Measurements from ENCODE around the gene CELSR1. TPM values are rescaled to one million over a fixed set of nuclear protein-coding genes. Genes with fewer than 3 reads are reported as not detected.

Gene CELSR1
- total RNA-seq, 1 donor from 2014 or later, result 8.9 TPM

DNA sequence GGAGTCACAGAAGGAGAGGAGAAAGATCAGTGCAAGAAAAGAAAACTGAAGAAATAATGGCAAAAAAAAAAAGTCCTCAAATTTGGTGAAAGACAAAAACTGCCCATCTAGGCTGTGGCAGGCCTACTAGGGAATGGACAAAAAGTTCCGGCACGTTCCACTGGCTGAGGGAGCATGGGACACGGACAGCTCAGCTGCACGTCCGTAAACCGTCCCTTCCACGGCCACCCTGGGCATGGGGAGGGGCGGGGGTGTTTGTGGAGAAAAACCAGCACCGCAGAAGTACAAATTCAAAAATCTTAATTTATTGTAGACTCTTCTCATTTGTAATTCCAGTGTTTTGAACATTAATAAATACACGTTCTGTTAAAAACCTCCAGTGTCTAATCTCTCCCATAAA is 176.5 kb downstream of the CELSR1 start:
- no peak for DNase-seq
- Histone ChIP-seq H3K4me3 (no peak overlapping the region), H3K4me1 (peaks cover 3% of the 10 kb centered on the region), H3K9me3 (replicated peaks) (no peaks in the 10 kb centered on the region), H3K36me3 (peaks cover 15% of the 10 kb centered on the region), H3K27me3 (ENCODE audit: low read depth) (peaks cover 12% of the 10 kb centered on the region), H3K27ac (replicated peaks) (no peak overlapping the region)
- intact Hi-C loops (cut with micrococcal nuclease), result loop anchor here (10.0 kb wide), 1 partner anchor 184 kb away; no protein-coding TSS in a partner anchor
- TF ChIP-seq, protein P1, sequence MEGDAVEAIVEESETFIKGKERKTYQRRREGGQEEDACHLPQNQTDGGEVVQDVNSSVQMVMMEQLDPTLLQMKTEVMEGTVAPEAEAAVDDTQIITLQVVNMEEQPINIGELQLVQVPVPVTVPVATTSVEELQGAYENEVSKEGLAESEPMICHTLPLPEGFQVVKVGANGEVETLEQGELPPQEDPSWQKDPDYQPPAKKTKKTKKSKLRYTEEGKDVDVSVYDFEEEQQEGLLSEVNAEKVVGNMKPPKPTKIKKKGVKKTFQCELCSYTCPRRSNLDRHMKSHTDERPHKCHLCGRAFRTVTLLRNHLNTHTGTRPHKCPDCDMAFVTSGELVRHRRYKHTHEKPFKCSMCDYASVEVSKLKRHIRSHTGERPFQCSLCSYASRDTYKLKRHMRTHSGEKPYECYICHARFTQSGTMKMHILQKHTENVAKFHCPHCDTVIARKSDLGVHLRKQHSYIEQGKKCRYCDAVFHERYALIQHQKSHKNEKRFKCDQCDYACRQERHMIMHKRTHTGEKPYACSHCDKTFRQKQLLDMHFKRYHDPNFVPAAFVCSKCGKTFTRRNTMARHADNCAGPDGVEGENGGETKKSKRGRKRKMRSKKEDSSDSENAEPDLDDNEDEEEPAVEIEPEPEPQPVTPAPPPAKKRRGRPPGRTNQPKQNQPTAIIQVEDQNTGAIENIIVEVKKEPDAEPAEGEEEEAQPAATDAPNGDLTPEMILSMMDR (IDR thresholded peaks at IDR 0.05; ENCODE audit: borderline replicate concordance), result no peak

DNA sequence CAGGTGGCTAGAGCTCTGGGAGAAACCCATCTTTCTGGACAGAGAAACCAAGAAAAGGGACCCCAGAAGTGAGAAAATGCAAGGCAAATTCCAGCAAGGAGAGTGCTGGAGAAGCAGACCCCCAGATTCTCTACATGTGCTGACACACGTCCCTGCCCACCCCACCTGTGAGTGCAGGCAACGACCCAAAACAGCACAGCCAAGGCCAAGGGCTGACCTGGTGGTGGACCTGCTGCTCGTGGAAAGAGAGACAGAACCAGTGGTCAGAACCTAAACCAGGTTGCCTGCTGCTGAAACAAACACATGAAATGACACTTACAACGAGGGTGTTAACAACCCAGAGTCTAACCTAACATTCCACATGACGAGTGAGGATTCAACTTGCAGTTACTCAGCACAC is 177.3 kb downstream of the CELSR1 start:
- TF ChIP-seq, protein P1 (IDR thresholded peaks at IDR 0.05; ENCODE audit: borderline replicate concordance), result no peak
- Histone ChIP-seq H3K4me1 (peaks cover 11% of the 10 kb centered on the region), H3K27me3 (ENCODE audit: low read depth) (peaks cover 8% of the 10 kb centered on the region), H3K4me3 (no peak overlapping the region), H3K9me3 (replicated peaks) (no peaks in the 10 kb centered on the region), H3K36me3 (peaks cover 20% of the 10 kb centered on the region), H3K27ac (replicated peaks) (no peak overlapping the region)
- intact Hi-C loops (cut with micrococcal nuclease), result loop anchor here (10.0 kb wide), 1 partner anchor 185 kb away; no protein-coding TSS in a partner anchor
- no peak for DNase-seq

DNA sequence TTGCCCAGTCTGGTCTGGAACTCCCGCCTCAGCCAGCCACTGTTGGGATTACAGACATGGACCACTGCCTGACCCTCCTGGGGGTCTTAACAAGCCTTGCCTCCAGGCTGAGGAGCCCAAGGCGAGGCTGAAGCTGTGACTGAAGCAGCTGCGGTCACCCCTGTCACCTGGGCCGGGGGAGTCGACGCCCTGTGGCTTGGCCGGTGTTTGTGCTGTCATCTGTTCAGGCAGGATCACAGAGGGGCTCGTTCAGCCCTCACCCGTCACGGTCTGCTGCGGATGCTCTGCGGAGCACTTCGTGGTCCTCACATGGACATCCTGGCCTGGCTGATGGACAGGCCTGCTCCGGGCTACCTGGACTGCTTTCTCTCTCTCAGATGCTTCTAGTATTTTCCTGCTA is 178.1 kb downstream of the CELSR1 start:
- TF ChIP-seq, protein P1 (IDR thresholded peaks at IDR 0.05; ENCODE audit: borderline replicate concordance), result no peak
- Histone ChIP-seq H3K27me3 (ENCODE audit: low read depth) (peaks cover under 1% of the 10 kb centered on the region), H3K36me3 (peaks cover 26% of the 10 kb centered on the region), H3K9me3 (replicated peaks) (no peaks in the 10 kb centered on the region), H3K27ac (replicated peaks) (no peak overlapping the region), H3K4me1 (peaks cover 18% of the 10 kb centered on the region), H3K4me3 (no peak overlapping the region)
- no peak for DNase-seq
- intact Hi-C loops (cut with micrococcal nuclease), result no loop called here

DNA sequence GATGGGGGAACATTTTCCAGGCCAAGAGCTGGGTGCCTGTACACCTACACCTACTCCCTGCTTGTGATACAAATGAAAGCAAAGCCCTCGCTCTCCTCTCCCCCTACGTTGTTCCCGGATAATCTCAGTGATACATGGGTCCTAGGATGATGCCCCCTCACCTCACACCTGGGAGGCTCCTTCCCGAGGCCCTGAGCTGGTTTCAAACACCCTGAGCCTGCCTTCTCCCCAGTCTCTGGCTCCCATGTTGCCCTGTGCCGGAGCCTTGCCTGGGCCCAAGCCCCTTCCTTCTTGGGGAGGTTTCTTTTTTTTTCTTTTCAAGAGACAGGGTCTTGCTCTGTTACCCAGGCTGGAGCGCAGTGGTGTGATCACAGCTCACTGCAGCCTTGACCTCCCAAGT is 178.7 kb downstream of the CELSR1 start:
- no peak for DNase-seq
- intact Hi-C loops (cut with micrococcal nuclease), result no loop called here
- TF ChIP-seq, protein P1 (IDR thresholded peaks at IDR 0.05; ENCODE audit: borderline replicate concordance), result no peak
- peaks cover 24% of the 10 kb centered on the region for H3K4me1 ChIP-seq
- H3K4me3 ChIP-seq, result no peak overlapping the region
- no peaks in the 10 kb centered on the region for H3K27me3 ChIP-seq (ENCODE audit: low read depth)
- H3K9me3 ChIP-seq (replicated peaks), result no peaks in the 10 kb centered on the region
- H3K27ac ChIP-seq (replicated peaks), result no peak overlapping the region
- H3K36me3 ChIP-seq, result peaks cover 32% of the 10 kb centered on the region

DNA sequence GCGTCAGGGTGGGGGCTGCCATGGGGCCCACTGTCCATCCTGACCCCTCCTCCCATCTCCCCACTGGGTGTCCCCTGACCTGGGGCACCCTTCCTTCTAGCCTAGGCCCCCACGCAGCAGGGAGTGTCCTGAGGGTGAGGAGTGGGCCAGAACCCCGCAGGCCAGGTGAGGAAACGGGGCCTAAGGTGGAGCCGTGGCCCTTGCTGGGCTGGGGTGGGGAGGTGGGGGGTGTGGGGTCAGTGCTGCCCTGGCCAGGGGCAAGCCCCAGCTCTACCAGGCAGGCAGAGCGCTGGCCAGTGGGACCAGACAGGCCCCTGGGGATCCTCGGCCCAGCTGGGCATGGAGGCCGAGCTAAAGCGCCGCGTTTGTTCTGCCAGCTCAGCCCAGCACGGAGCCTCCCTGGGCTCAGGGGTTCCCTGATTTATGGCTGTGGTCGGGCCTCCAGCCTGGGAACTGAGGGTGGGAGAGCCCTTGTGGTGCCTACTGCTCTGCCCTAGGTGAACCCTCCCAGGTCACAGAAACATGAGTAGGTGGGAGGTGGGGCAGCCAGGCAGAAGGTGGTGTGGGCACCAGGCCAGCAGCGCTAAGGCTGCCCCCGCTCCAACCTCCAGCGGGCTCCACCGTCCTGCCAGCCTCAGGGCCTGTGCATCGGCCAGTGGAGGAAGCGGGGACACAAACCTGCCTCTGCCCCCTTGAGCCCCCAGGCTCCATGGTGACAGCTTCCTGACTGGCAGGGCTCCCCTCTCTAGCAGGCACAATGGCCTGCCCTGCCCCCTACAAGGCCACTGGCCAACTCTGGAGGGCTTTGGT is 179.5 kb downstream of the CELSR1 start:
- intact Hi-C loops (cut with micrococcal nuclease), result no loop called here
- Histone ChIP-seq H3K9me3 (replicated peaks) (no peaks in the 10 kb centered on the region), H3K36me3 (peaks cover 40% of the 10 kb centered on the region), H3K4me1 (peaks cover 33% of the 10 kb centered on the region), H3K27ac (replicated peaks) (no peak overlapping the region), H3K27me3 (ENCODE audit: low read depth) (no peaks in the 10 kb centered on the region), H3K4me3 (no peak overlapping the region)
- TF ChIP-seq, protein P1 (IDR thresholded peaks at IDR 0.05; ENCODE audit: borderline replicate concordance), result no peak
- DNase-seq, result no peak
